ENCODE results near the gene NTF3.
A peak's percentile ranks its signal among the peaks of the same experiment; 100 is the strongest.

NTF3 gene

GRCh38 chr12:5430641-5431603 is 986 bp upstream of the NTF3 start:
- DNase-seq (ENCODE audit: low spot score) = no peak

- peak; percentile 25 for DNase-seq (ENCODE audit: low spot score)
These were observed 1.4 kb downstream of the NTF3 start for GRCh38 chr12:5433081-5433844.

- peak; percentile 50 for DNase-seq (ENCODE audit: low spot score)
These were observed 2.1 kb downstream of the NTF3 start for GRCh38 chr12:5433845-5434646.

- DNase-seq (ENCODE audit: low spot score) = no peak
These were observed 3.0 kb downstream of the NTF3 start for GRCh38 chr12:5434647-5435560.

GRCh38 chr12:5437182-5437583 is 5.3 kb downstream of the NTF3 start:
- no peak for DNase-seq (ENCODE audit: low spot score)

- no peak for DNase-seq (ENCODE audit: low spot score)
These were observed 5.7 kb downstream of the NTF3 start for GRCh38 chr12:5437589-5437988.

GRCh38 chr12:5438671-5439200 is 6.8 kb downstream of the NTF3 start:
- no peak for DNase-seq (ENCODE audit: low spot score)

- no peak for DNase-seq (ENCODE audit: low spot score)
These were observed 7.5 kb downstream of the NTF3 start for GRCh38 chr12:5439371-5439771.

- no peak for DNase-seq (ENCODE audit: low spot score)
These were observed 7.9 kb downstream of the NTF3 start for GRCh38 chr12:5439788-5440300.

GRCh38 chr12:5440978-5441377 is 9.1 kb downstream of the NTF3 start:
- no peak for DNase-seq (ENCODE audit: low spot score)

GRCh38 chr12:5441497-5442236 is 9.8 kb downstream of the NTF3 start:
- peak; percentile 71 for DNase-seq (ENCODE audit: low spot score)

GRCh38 chr12:5442251-5443006 is 10.5 kb downstream of the NTF3 start:
- no peak for DNase-seq (ENCODE audit: low spot score)

- DNase-seq (ENCODE audit: low spot score) = no peak
These were observed 12.6 kb downstream of the NTF3 start for GRCh38 chr12:5444520-5444919.

- no peak for DNase-seq (ENCODE audit: low spot score)
These were observed 15.4 kb downstream of the NTF3 start for GRCh38 chr12:5447320-5447719.

- no peak for DNase-seq (ENCODE audit: low spot score)
These were observed 19.3 kb downstream of the NTF3 start for GRCh38 chr12:5451251-5451650.

GRCh38 chr12:5452569-5452968 is 20.7 kb downstream of the NTF3 start:
- DNase-seq (ENCODE audit: low spot score) = no peak

GRCh38 chr12:5453466-5453865 is 21.6 kb downstream of the NTF3 start:
- no peak for DNase-seq (ENCODE audit: low spot score)

GRCh38 chr12:5455045-5455444 is 23.1 kb downstream of the NTF3 start:
- DNase-seq (ENCODE audit: low spot score) = no peak

GRCh38 chr12:5456030-5456429 is 24.1 kb downstream of the NTF3 start:
- no peak for DNase-seq (ENCODE audit: low spot score)
